GM10266 (cell line): Measurements from ENCODE around the gene QSOX2.

Experiments
- DNase-seq: peaks from one replicate; pipeline ENCODE4 v3.0.0; 2012; ENCODE audit errors: extremely low spot score
- CTCF ChIP-seq: IDR thresholded peaks from 2 replicates; pipeline ENCODE4 v1.5.1; 2012; ENCODE audit warnings: mild to moderate bottlenecking, low read depth; ENCODE audit not compliant: control insufficient read depth, insufficient read depth; ENCODE audit errors: missing control alignments

QSOX2 gene

GRCh38 chr9:136187197-136187596 lies 58.4 kb downstream of the QSOX2 start:
- no peak for DNase-seq
- no peak for TF ChIP-seq CTCF

GRCh38 chr9:136186386-136186785 lies 59.2 kb downstream of the QSOX2 start:
- DNase-seq: no peak
- no peak for TF ChIP-seq CTCF

- no peak for TF ChIP-seq CTCF
- no peak for DNase-seq
Observed at GRCh38 chr9:136185596-136186366, 59.8 kb downstream of the QSOX2 start.

- TF ChIP-seq CTCF: no peak
- no peak for DNase-seq
Observed at GRCh38 chr9:136185066-136185465, 60.5 kb downstream of the QSOX2 start.

- DNase-seq: no peak
- TF ChIP-seq CTCF: no peak
Observed at GRCh38 chr9:136182850-136183422, 62.7 kb downstream of the QSOX2 start.

- no peak for TF ChIP-seq CTCF
- no peak for DNase-seq
Observed at GRCh38 chr9:136182420-136182787, 63.2 kb downstream of the QSOX2 start.

GRCh38 chr9:136181784-136182419 lies 63.7 kb downstream of the QSOX2 start:
- DNase-seq: no peak
- TF ChIP-seq CTCF: no peak
